ENCODE data around the gene CELA2A.
"Not testable (repeated sequence)": the region's sequence is repeated elsewhere in the genome, so short reads cannot be mapped to it uniquely, and the experiment has no call there.

Gene CELA2A

DNA sequence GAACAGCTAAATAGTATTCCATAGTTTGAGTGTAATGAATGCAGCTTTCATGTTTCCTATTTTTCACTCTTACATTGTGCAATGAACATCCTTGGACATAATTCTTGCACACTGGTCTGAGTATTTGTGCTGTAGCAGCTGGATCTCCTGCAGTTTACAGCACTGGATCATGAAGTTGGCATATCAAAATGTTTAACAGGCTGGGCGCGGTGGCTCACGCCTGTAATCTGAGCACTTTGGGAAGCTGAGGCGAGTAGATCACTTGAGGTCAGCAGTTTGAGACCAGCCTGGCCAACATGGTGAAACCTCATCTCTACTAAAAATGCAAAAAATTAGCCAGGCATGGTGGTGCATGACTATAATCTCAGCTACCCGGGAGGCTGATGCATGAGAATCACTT lies 14.5 kb downstream of the CELA2A start:
- DNase-seq = not testable (repeated sequence)

- DNase-seq = not testable (repeated sequence)
These were observed 15.2 kb downstream of the CELA2A start for GRCh38 chr1:15471723-15472122.

DNA sequence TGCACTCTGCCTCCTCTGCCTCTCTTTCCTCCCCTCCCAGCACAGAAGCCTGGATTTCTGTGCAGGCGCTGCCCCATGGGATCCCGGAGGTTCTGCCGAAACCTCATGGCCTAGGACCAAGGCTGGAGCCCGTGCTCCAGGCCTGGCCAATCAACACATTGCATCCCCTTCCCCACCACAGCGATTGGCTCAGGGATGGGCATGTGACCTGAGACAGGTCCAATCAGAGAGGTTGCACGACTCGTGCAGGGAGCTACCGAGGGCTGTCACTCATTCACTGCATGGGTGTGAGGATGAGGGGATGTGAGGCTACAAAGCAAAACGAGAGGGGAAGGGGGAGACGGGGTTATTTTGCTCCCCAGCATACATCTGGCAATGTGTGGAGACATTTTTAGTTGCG lies 16.1 kb downstream of the CELA2A start:
- DNase-seq = no peak

- no peak for DNase-seq
These were observed 19.3 kb downstream of the CELA2A start, which contains the start of gene CELA2B for GRCh38 chr1:15475752-15476314. TSS of gene CELA2B (plus strand) at chr1:15476104. CDS start at chr1:15476126, 22 bp downstream.

GRCh38 chr1:15476927-15477326 lies 20.4 kb downstream of the CELA2A start:
- no peak for DNase-seq

DNA sequence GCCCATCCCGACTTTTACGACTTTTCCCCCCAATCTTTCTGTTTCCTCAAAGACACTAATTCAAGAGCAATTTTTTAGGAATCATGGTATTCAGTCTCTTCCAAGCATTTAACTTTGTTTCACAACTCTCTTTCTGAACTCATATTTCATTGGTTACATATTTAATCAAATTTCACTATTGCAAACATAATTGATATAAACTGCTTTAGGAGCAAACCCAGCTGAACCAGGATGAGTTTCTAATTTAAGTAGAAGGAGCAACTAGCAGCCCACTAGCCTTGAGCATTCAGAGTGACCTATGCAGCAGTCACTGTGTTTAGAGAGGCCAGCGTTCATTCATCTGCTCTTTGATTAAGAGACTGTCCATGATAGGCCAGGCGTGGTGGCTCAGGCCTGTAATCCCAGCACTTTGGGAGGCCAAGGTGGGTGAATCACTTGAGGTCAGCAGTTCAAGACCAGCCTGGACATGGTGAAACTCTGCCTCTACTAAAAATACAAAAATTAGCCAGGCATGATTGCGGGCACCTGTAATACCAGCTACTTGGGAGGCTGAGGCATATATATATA lies 21.2 kb downstream of the CELA2A start:
- DNase-seq = no peak

DNA sequence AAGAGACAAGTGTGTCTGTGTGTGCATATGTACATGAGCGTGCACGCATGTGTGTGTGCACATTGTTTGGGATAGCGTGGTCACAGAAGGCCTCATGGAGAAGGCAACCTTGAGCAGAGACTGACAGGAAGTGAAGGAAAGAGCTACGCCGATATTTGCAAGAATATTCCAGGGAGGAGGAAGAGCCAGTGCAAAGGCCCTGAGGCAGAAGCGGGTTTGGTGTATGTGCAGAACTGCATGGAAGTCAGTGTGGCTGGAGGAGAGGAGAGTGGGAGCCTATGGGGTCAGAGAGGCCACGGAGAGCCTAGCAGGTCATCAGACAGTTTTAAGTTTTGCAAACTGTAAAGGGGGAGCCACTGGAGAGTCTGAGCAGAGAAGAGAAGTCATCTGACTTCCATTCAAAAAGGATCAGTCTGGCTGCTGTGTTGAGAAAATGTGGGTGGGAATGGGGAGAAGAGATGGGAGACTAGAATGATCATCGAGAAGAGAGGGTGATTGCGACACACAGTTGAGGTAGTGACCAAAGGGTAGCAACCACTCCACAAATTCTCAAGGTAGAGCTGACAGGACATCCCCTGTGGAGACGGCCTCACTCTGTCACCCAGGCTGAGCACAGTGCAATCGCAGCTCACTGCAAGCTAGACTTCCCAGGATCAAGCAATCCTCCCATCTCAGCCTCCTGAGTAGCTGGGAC lies 23.3 kb downstream of the CELA2A start:
- no peak for DNase-seq

DNA sequence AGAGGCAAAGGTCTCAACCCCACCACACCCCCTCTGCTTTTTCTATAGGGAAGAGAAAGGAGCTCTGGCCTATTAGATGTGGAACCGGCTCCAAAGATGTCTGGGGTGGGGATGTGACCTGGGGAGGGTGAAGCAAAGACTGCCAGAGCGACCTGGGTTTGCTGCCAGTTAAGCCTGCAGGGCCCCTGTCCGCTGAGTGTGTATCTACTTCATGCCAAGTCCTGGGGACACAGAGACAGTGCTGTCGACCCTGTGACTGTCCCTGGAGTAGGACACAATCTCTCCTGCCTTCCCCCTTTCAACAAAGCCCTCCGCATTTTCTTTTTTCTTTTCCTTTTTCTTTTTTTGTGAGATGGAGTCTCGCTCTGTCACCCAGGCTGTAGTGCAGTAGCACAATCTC lies 25.9 kb downstream of the CELA2A start:
- not testable (repeated sequence) for DNase-seq

GRCh38 chr1:15482983-15483543 lies 26.5 kb downstream of the CELA2A start:
- DNase-seq = not testable (repeated sequence)

GRCh38 chr1:15483971-15484370 lies 27.4 kb downstream of the CELA2A start:
- DNase-seq = no peak

- not testable (repeated sequence) for DNase-seq
These were observed 27.9 kb downstream of the CELA2A start for GRCh38 chr1:15484443-15484842.

- no peak for DNase-seq
These were observed 29.1 kb downstream of the CELA2A start for GRCh38 chr1:15485636-15486035.

DNA sequence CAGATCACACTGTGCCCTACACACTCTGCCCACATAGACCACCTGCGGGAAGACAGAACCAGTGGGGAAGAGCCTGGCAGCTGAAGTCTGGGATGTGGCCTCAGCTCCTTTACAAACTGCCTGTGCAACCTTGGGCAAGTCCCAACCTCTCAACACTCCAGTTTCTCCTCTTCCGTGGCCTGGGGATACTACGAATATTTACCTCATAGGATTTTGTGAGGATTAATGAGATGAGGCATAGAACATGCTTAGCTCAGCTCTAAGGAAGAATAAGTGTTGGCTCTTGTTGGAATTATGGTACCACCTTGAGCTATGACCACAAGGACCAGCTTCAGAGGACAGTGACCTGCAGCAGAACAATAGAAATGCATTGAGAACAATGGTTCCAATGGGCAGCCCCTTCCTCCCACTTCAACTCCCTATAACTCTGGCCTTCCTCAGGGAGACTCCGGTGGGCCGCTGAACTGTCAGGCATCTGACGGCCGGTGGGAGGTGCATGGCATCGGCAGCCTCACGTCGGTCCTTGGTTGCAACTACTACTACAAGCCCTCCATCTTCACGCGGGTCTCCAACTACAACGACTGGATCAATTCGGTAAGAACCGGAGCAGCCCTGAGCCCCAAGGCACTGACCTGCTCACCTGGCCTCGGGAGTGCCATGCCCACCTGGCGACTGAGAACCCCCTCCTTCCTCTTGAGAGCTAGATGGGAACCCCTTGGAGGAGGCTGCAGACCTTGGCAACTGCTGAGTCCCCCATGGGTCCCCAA lies 30.5 kb downstream of the CELA2A start:
- not testable (repeated sequence) for DNase-seq

DNA sequence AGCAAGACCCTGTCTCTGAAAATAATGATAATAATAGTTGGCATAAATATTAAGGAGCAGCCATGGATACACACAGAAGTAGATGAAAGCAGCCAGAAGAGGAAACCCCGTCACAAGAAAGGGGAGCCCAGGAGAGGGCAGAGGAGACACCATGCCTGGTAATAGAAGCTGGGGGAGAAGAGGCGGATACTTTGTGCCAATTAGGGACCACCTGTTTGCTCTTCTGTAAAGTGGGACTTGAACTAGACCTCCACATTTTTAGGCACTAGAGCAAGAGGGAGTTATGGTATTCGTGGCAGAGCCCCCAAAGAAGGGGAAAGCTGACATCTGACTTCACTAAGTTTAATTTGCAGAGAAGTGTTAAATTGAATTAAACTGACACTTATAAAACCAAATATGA lies 31.8 kb downstream of the CELA2A start:
- no peak for DNase-seq

DNA sequence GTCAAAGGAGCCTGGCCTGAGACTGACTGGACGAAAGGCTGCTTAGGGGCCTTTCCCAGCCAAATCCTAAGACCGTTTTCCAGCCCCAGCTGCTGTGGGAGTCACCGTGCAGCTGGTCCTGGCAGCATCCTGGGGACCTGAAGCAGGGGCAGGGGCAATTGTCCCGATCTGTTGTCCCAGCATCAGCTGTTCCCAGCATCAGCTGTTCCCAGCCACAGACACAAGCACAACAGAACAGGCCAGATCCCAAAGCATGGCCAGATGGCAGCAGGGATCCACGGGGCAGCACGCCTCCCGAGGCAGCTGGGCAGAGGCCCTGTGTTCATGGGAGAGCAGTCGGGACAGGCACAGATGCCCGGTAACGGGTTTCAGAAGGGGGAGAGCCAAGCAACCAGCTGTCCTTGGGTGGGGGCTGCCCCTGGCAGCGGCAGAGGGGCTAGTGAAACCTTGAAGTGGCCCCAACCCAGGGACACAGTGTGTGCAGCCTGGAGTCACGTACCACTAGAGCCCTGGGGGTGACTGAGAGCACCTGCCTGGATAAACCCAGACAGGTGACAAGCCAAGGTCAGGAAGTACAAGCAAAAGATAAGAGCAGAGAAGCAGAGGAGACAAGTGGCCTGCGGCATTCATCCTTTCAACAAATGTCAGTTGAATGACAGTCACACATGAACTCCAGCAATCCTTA lies 32.7 kb downstream of the CELA2A start:
- no peak for DNase-seq

DNA sequence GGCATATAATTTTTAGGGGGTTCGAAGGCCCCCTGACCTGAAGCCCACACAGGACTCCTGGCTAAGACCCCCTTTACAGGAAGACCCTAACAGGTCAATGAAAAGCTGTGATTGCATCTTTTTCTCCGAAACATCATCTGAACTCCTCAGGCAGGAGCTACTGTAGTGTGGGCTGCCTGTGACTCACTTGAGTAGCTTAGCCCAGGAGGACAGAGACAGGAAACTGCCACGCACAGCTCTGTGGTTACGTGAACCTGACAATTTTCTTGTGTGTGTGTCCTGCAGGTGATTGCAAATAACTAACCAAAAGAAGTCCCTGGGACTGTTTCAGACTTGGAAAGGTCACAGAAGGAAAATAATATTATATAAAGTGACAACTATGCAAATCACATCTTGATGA lies 34.5 kb downstream of the CELA2A start:
- not testable (repeated sequence) for DNase-seq

DNA sequence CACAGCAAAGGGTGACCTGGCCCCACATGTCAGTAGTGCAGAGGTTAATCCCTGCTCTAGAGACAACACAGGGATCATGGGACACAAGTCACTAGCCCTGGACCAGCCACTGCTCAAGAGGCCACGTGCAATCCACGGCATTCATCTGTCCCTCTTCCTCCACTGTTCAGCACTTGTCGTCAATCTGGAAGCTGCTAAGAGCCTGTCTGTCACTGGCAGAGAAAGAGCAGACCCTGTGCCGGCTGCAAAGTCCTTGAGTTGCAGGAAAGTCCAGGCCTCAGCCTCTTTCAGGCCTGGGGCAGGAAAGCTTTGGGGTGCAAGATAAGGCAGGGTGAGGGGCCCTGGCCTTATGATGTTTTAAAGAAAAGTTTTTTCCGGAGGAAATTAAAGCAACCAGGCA lies 36.1 kb downstream of the CELA2A start:
- DNase-seq = no peak

DNA sequence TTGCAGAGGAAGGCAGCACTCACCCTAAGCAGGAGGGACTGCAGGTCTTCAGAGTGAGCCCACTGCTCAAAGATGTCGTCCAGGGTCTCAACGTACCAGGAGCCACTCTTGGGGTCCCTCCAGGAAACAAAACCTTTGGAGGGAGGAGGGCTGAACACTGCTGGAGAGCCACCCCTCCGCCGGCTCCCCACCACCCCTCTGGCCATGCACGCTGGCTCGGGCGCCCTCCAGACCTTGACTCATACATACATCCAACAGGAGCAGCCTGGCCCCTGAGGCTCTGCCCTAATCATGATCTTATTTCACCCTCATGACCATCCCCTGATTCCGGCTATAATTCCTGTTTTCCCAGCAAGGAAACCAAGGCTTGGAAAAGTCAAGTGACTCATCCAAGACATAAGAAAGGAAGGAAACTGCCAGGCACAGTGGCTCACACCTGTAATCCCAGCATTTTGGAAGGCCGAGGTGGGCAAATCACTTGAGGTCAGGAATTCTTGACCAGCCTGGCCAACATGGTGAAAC lies 37.4 kb downstream of the CELA2A start:
- DNase-seq = no peak

DNA sequence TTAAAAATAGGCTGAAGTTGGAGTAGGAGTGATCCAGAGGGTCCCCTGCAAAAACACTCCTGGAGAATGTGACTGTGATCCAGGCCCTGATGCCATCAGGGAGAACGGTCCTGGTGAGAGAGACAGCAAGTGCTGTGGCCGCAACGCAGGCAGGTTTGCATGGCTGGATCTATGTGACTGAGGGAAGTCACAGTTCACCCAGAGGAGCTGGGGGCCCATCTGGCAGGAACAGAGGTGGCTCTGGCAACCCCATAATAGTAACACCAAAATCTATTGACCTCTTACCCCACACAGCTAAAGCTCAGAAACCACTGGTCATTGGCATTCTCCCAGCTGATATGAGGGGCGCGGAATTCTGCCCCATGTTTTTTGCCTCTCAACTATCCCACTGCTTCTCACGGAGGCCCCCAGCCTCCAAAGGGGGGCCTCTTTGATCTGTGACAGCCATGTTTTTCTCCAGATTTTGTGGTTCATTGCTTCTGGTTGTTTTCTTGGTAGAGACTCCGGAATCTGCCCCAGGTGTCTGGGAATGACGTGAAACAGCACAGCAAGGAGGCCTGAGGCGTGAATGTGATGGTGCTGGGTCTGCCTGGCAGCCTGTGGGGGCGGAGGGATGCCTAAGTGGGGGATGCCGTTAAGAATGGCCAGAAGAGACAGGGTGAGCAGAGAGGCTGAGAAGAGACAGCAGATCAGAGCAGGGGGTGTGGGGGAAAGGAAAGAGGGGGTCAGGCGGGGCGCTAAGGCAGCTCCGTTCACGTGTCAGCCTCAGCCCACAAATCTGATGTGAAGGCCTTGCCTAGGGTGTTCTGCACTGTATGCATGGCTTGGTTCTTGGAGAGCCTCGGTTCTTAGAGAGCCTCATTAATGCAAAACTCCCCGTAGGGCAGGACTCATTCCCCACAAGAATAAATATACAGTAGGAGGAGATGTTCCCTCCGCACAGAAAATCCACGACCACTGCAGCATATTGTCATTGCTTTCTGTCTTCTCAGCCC lies 43.9 kb downstream of the CELA2A start:
- DNase-seq = no peak

GRCh38 chr1:15501208-15502032 lies 44.9 kb downstream of the CELA2A start:
- DNase-seq = peak; percentile 20
